BLaER1 treated with 17β-estradiol and CSF1 and Interleukin-3, amounts not matched to agents 10 nM and 100 nM (cell line): Measurements from ENCODE around the gene WBP2.

Experiments used
- H3K27ac ChIP-seq, 11 experiments: shearing (Covaris generic); formaldehyde crosslinking; 2 replicates each; pipeline ENCODE4 v1.8.1; 2022
- H3K27me3 ChIP-seq, 11 experiments: shearing (Covaris generic); formaldehyde crosslinking; 2 replicates each; pipeline ENCODE4 v1.8.1; 2022
- H3K36me3 ChIP-seq, 11 experiments: shearing (Covaris generic); formaldehyde crosslinking; 2 replicates each; pipeline ENCODE4 v1.8.1; 2022
- H3K4me1 ChIP-seq, 10 experiments: shearing (Covaris generic); formaldehyde crosslinking; 2 replicates each; pipeline ENCODE4 v1.8.1; 2022
- H3K4me2 ChIP-seq, 11 experiments: shearing (Covaris generic); formaldehyde crosslinking; 2 replicates each; pipeline ENCODE4 v1.8.1; 2022
- H3K4me3 ChIP-seq, 10 experiments: shearing (Covaris generic); formaldehyde crosslinking; 2 replicates each; pipeline ENCODE4 v1.8.1; 2022
- H3K9ac ChIP-seq, 11 experiments: shearing (Covaris generic); formaldehyde crosslinking; 2 replicates each; pipeline ENCODE4 v1.8.1; 2022
- H3K9me3 ChIP-seq, 11 experiments: shearing (Covaris generic); formaldehyde crosslinking; replicated peaks in 1 of 11; 2 replicates each; pipeline ENCODE4 v1.8.1; 2022
- H4K20me1 ChIP-seq, 11 experiments: shearing (Covaris generic); formaldehyde crosslinking; 2 replicates each; pipeline ENCODE4 v1.8.1; 2022
- Cebpa-rat ChIP-seq, 11 experiments: shearing (Covaris generic); IDR thresholded peaks; 2 replicates each; pipeline ENCODE4 v1.8.1; 2022

The WBP2 gene

DNA sequence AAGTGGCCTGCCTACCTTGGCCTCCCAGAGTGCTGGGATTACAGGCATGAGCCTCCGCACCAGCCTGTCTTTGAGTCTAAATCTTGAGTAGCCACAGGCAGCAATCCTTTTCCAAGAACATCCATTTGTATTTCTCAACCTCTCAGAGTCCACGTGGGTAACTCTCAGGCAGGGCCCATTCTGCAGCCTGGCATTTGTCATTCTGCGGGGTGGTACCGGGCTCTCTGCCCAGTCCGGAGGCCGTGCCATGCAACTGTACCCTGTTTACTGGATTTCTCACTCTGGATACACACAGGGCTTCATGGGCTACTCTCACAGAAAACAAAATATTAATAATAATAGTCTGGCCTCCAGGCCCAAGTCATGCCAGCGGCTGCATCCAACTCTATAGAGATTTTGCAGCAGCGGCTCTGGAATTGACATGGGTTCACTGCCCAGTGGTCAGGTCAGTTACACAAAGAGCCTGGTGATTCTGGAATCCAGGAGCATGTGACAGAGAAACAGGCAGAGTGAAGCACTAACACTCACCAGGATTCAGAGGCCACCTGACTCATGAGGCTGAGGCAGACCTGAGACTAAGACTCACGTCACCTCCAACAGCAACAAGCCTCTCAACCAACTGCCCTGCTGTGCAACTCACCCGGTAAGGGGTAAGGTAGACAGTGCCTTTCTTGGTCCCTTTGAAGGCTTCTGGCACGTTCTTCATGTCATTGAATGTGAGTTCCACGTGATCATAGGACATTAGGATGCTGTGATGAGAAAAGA lies 4.0 kb downstream of the WBP2 start:
- H3K9ac ChIP-seq: peak overlapping the region in 1 of 11 experiments; percentile 38; a peak in 1 of 22 replicates
- H3K4me3 ChIP-seq: no peak overlapping the region
- no peak overlapping the region for H3K27ac ChIP-seq

DNA sequence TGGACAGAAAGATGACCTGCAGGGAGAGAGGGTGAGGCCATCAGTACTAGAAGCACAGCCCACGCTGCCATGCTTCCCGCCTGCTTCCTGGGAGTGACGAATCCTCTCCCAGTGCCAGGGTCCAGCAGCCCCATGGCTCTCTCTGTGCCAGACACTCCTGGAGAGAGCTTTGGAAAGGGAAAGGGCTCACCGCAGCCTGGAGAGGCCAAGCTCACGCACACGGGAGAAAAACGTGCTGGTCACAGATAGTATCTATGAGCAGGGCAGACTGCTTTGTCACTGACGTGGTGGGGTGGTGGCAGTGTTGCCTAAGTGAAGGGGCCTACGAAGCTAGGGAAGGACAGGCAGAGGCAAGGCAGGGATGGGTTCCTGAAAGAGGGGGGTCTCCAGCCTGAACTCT lies 5.4 kb downstream of the WBP2 start:
- no peak for TF ChIP-seq Cebpa-rat (IDR thresholded peaks at IDR 0.05)
- H3K27ac ChIP-seq: no peak overlapping the region
- no peak overlapping the region for H3K4me2 ChIP-seq
- no peaks in the 10 kb centered on the region for H3K9me3 ChIP-seq
- no peaks in the 10 kb centered on the region for H3K27me3 ChIP-seq
- H3K36me3 ChIP-seq: peaks cover 50 to 78% (median 59%) of the 10 kb centered on the region in 11 experiments
- no peak overlapping the region for H3K4me3 ChIP-seq
- peaks cover 42 to 68% (median 55%) of the 10 kb centered on the region in 10 experiments for H3K4me1 ChIP-seq
- peaks cover 0 to 70% (median 5%) of the 10 kb centered on the region in 11 experiments; a peak in 9 of 22 replicates for H4K20me1 ChIP-seq
- H3K9ac ChIP-seq: 0 out of 22 replicates have a peak overlapping the region, but pooled peaks of 2 of the 11 experiments have one; percentile 14 to 15

More for the DNA sequence above, 4.0 kb downstream of the WBP2 start:
- Histone ChIP-seq H3K36me3 (peaks cover 50 to 71% (median 58%) of the 10 kb centered on the region in 11 experiments), H3K27me3 (no peaks in the 10 kb centered on the region), H3K4me2 (0 out of 22 replicates have a peak overlapping the region, but pooled peaks of 1 of the 11 experiments have one; percentile 7), H3K9me3 (no peaks in the 10 kb centered on the region), H3K4me1 (peaks cover 30 to 54% (median 43%) of the 10 kb centered on the region in 10 experiments), H4K20me1 (peaks cover 0 to 70% (median 5%) of the 10 kb centered on the region in 11 experiments; a peak in 9 of 22 replicates)
- TF ChIP-seq Cebpa-rat (IDR thresholded peaks at IDR 0.05): no peak

GRCh38 chr17:75849279-75849646 lies 5.9 kb downstream of the WBP2 start:
- no peak for TF ChIP-seq Cebpa-rat (IDR thresholded peaks at IDR 0.05)
- H3K36me3 ChIP-seq: peaks cover 50 to 78% (median 59%) of the 10 kb centered on the region in 11 experiments

GRCh38 chr17:75848523-75849278 lies 6.4 kb downstream of the WBP2 start:
- H3K27me3 ChIP-seq: no peaks in the 10 kb centered on the region
- no peak for TF ChIP-seq Cebpa-rat (IDR thresholded peaks at IDR 0.05)
- H4K20me1 ChIP-seq: peaks cover 0 to 65% (median 0%) of the 10 kb centered on the region in 11 experiments; a peak in 8 of 22 replicates
- no peak overlapping the region for H3K4me3 ChIP-seq
- peak overlapping the region in 5 of 11 experiments; percentile 4 to 28 (median 17); a peak in 7 of 22 replicates for H3K27ac ChIP-seq
- H3K9ac ChIP-seq: peak overlapping the region in 1 of 11 experiments; percentile 76; a peak in 2 of 22 replicates
- H3K4me1 ChIP-seq: peaks cover 34 to 64% (median 55%) of the 10 kb centered on the region in 10 experiments
- no peaks in the 10 kb centered on the region for H3K9me3 ChIP-seq
- peak overlapping the region in 2 of 11 experiments; percentile 18 to 27; a peak in 1 of 22 replicates for H3K4me2 ChIP-seq
- peaks cover 50 to 78% (median 59%) of the 10 kb centered on the region in 11 experiments for H3K36me3 ChIP-seq

More at GRCh38 chr17:75849279-75849646, 5.9 kb downstream of the WBP2 start:
- Histone ChIP-seq H3K4me1 (peaks cover 39 to 69% (median 55%) of the 10 kb centered on the region in 10 experiments), H3K4me3 (no peak overlapping the region), H3K27ac (peak overlapping the region in 4 of 11 experiments; percentile 4 to 28 (median 16); a peak in 2 of 22 replicates), H4K20me1 (peaks cover 0 to 70% (median 3%) of the 10 kb centered on the region in 11 experiments; a peak in 9 of 22 replicates), H3K4me2 (peak overlapping the region in 1 of 11 experiments; percentile 27; a peak in 1 of 22 replicates), H3K9ac (0 out of 22 replicates have a peak overlapping the region, but pooled peaks of 2 of the 11 experiments have one; percentile 14 to 21), H3K9me3 (no peaks in the 10 kb centered on the region), H3K27me3 (no peaks in the 10 kb centered on the region)

DNA sequence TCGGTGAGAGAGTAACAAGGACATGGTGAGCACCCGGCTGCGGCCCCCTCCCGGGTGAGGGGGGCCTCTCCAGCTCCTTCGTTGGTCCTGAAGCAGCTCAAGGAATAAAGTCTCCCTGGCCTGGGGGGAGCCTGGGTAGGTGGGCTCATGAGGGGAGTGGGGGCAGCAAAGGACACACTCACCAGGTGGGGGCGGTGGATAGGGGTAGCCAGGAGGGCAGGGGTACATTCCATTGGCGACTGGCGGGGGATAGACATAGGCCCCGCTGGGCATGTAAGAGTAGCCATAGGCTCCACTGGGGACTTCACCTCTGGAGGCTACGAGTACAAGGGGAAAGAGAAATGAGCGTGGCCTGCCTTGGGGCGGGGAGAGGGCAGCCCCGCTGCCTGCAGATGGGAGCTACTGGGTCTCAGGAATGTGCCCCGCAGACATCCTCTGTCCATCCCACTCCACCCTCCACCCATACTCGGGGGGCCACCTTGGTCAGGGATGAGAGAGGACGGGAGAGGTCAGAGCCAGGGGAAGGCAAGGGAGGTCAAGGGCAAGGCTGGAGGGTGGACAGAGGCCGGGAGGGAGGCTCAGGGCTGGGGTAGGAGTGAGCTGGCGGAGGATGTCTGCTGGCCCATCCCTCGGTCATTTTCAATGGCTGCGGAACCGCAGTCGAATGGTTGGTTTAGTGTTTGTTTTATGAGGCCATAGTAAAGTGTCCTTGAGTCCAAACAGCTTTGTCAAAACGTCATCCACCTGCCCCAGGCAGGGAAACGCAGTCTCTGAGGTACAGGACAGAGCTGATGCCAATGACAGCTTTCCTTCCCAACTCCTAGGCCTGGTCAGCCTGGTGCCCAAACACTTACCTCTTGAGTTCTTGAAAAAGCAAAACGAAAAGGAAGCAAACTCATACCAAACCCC lies 7.3 kb downstream of the WBP2 start:
- Histone ChIP-seq H3K9ac (peak overlapping the region in 9 of 11 experiments; percentile 53 to 92 (median 90); a peak in 11 of 22 replicates), H3K9me3 (no peaks in the 10 kb centered on the region), H3K4me2 (peak overlapping the region in 5 of 11 experiments; percentile 96 to 99 (median 97); a peak in 9 of 22 replicates), H4K20me1 (peaks cover 0 to 57% (median 0%) of the 10 kb centered on the region in 11 experiments; a peak in 5 of 22 replicates), H3K27me3 (no peaks in the 10 kb centered on the region), H3K27ac (peak overlapping the region in 7 of 11 experiments; percentile 85 to 95 (median 94); a peak in 9 of 22 replicates), H3K4me1 (peaks cover 28 to 61% (median 54%) of the 10 kb centered on the region in 10 experiments), H3K36me3 (peaks cover 50 to 75% (median 60%) of the 10 kb centered on the region in 11 experiments), H3K4me3 (no peak overlapping the region)
- TF ChIP-seq Cebpa-rat (IDR thresholded peaks at IDR 0.05): no peak

- Histone ChIP-seq H3K9me3 (no peaks in the 10 kb centered on the region), H4K20me1 (peaks cover 0 to 49% (median 0%) of the 10 kb centered on the region in 11 experiments; a peak in 7 of 22 replicates), H3K4me1 (peaks cover 36 to 67% (median 62%) of the 10 kb centered on the region in 10 experiments), H3K27me3 (no peaks in the 10 kb centered on the region), H3K9ac (peak overlapping the region; percentile 53 to 94 (median 90); a peak in 20 of 22 replicates), H3K4me3 (no peak overlapping the region), H3K27ac (peak overlapping the region; percentile 69 to 95 (median 94); a peak in 20 of 22 replicates), H3K36me3 (peaks cover 56 to 75% (median 63%) of the 10 kb centered on the region in 11 experiments), H3K4me2 (peak overlapping the region; percentile 88 to 99 (median 97))
- TF ChIP-seq Cebpa-rat (IDR thresholded peaks at IDR 0.05): no peak
Observed at GRCh38 chr17:75846692-75847613, 8.2 kb downstream of the WBP2 start.
